Memory B cell (primary cell): ENCODE data around the gene RCSD1.

Experiments used
- ATAC-seq: fragments of 150-1000 bp; cut with Tn5 transposase; 2 replicates; pipeline ENCODE4 v1.10.0; 2021; ENCODE audit warnings: low read depth, mild to moderate bottlenecking, moderate library complexity
- DNase-seq, 2 donors: peaks; one replicate each; pipeline ENCODE4 v3.0.0; 2022; ENCODE audit warnings: low spot score in 2 of 2
- H3K27ac Mint-ChIP-seq: one replicate; pipeline ENCODE4 v1.8.0; 2022; ENCODE audit warnings: mild to moderate bottlenecking, moderate library complexity, mixed read lengths
- H3K27me3 Mint-ChIP-seq: one replicate; pipeline ENCODE4 v1.8.0; 2022; ENCODE audit warnings: mixed read lengths
- H3K36me3 Mint-ChIP-seq: one replicate; pipeline ENCODE4 v1.8.0; 2022; ENCODE audit warnings: mild to moderate bottlenecking, mixed read lengths
- H3K4me1 Mint-ChIP-seq: one replicate; pipeline ENCODE4 v1.8.0; 2022; ENCODE audit warnings: mixed read lengths
- H3K4me3 Mint-ChIP-seq: one replicate; pipeline ENCODE4 v1.8.0; 2022; ENCODE audit warnings: mild to moderate bottlenecking, moderate library complexity, mixed read lengths
- H3K9me3 Mint-ChIP-seq: one replicate; pipeline ENCODE4 v1.8.0; 2022; ENCODE audit warnings: mixed read lengths

The RCSD1 gene

DNA sequence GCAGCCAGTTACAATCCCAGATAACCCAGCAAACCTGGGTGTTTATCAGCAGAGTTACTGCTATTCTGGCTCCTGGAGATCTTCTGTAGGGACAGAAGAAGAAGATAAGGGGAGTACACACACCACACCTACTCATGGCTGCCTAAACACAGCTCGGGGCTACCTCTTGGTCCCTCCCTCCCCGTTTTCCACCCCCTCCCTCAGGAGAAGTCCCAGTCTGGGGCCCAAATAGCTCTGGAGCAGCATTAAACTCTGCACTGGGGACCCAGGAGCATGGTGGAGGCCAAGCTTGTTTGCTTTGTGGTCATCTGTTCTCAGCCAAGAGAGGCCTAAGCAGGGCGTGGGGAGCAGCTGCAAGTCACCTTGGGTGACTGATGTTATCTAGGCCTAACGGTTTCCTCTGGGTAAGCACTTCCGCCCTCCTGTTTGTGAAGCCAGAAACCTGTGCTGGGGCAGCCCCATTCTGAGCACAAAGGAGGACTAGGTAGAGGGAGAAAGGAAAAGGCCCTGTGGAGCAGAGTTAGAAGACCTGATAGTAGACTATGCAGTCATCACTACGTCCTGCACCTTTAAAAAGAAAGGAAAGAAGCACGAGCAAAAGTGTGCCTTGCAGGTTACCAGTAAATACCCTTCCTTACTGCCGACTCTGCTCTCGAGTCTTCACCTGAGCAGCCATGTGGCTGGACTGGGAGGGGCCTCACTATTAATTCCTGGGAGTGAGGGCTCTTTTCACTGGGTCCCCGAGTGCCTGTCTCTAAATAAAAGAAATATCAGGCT, 2.0 kb upstream of the RCSD1 start:
- DNase-seq: peak in 1 of 2 donors; percentile 58

GRCh38 chr1:167628741-167629515, 1.1 kb upstream of the RCSD1 start:
- Mint-ChIP-seq H3K27ac (peak overlapping the region; percentile 92), H3K9me3 (peaks cover 2% of the 10 kb centered on the region)
- no peak for ATAC-seq

More for the DNA sequence above, 2.0 kb upstream of the RCSD1 start:
- H3K4me1 Mint-ChIP-seq: peaks cover 46% of the 10 kb centered on the region
- peaks cover 2% of the 10 kb centered on the region for H3K9me3 Mint-ChIP-seq
- peak overlapping the region; percentile 92 for H3K27ac Mint-ChIP-seq
- peak overlapping the region; percentile 94 for H3K4me3 Mint-ChIP-seq
- H3K27me3 Mint-ChIP-seq: no peaks in the 10 kb centered on the region
- ATAC-seq: peak; percentile 63
- H3K36me3 Mint-ChIP-seq: peaks cover 19% of the 10 kb centered on the region

GRCh38 chr1:167630568-167631385, 745 bp downstream of the RCSD1 start:
- Mint-ChIP-seq H3K4me1 (peaks cover 51% of the 10 kb centered on the region), H3K4me3 (peak overlapping the region; percentile 93), H3K36me3 (peaks cover 26% of the 10 kb centered on the region), H3K27ac (peak overlapping the region; percentile 92), H3K9me3 (peaks cover under 1% of the 10 kb centered on the region), H3K27me3 (no peaks in the 10 kb centered on the region)
- peak; percentile 31 to 45 for DNase-seq
- ATAC-seq: peak; percentile 63

More at GRCh38 chr1:167628741-167629515, 1.1 kb upstream of the RCSD1 start:
- H3K36me3 Mint-ChIP-seq: peaks cover 25% of the 10 kb centered on the region
- peak overlapping the region; percentile 94 for H3K4me3 Mint-ChIP-seq
- H3K4me1 Mint-ChIP-seq: peaks cover 49% of the 10 kb centered on the region
- no peak for DNase-seq
- no peaks in the 10 kb centered on the region for H3K27me3 Mint-ChIP-seq

DNA sequence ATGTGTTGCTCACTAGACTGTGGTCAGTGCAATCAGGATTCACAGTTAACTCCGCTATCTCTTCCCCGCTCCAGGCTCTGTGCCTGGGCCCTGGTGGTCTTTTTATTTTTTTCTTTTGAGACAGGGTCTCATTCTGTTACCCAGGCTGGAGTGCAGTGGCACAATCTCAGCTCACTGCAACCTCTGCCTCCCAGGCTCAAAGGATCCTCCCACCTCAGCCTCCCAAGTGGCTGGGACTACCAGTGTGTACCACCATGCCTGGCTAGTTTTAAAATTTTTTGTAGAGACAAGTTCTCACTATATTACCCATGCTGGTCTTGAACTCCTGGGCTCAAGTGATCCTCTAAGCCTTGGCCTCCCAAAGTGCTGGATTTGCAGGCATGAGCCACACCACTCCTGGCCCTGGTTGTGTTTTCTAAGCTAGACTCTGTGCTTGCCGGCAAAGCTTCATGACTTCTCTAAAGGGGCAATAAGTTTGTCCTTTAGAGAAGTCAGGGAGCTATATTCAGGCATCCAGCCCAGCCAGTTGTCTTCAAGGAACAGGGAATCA, 1.4 kb downstream of the RCSD1 start:
- H3K27me3 Mint-ChIP-seq: no peaks in the 10 kb centered on the region

DNA sequence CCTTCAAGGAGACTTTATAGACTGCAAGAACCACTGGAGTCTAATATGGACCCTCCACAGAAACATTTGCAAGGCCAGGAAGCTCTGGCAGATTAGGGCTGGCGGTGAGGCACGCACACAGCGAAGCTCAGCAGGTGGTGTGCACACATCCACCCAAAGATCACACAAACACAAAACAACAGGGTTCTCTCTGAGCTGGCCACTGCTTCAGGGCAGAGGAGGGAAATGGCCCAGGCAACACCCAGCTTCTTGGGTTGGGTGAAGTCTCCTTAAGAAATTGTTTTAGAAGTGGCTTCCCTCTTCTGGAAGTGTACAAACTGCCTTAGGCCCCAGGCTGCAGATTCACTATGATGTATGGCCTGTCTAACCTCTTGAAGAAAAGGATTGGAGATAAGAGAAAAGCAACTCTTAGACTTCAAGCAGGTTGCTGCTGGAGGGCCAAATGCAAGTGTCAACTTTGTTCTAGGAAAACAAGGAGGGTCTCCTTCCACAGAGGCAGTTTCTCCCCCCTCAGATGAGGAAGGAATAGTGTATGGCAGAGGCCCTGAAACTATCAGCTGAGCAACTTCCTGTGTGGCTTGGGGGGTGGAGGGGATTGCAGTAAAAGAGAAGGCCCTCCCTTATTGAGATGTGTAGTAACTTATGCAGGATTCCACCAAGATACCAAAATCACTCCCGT, 2.0 kb downstream of the RCSD1 start:
- DNase-seq (no peak), ATAC-seq (peak; percentile 22)
- H3K9me3 Mint-ChIP-seq: no peaks in the 10 kb centered on the region
- H3K4me1 Mint-ChIP-seq: peaks cover 61% of the 10 kb centered on the region
- peak overlapping the region; percentile 93 for H3K4me3 Mint-ChIP-seq
- H3K27ac Mint-ChIP-seq: peak overlapping the region; percentile 92
- no peaks in the 10 kb centered on the region for H3K27me3 Mint-ChIP-seq
- peaks cover 24% of the 10 kb centered on the region for H3K36me3 Mint-ChIP-seq

More for the DNA sequence above, 1.4 kb downstream of the RCSD1 start:
- no peaks in the 10 kb centered on the region for H3K9me3 Mint-ChIP-seq
- ATAC-seq (no peak), DNase-seq (no peak)
- peak overlapping the region; percentile 93 for H3K4me3 Mint-ChIP-seq
- H3K27ac Mint-ChIP-seq: peak overlapping the region; percentile 92
- peaks cover 24% of the 10 kb centered on the region for H3K36me3 Mint-ChIP-seq
- H3K4me1 Mint-ChIP-seq: peaks cover 55% of the 10 kb centered on the region

DNA sequence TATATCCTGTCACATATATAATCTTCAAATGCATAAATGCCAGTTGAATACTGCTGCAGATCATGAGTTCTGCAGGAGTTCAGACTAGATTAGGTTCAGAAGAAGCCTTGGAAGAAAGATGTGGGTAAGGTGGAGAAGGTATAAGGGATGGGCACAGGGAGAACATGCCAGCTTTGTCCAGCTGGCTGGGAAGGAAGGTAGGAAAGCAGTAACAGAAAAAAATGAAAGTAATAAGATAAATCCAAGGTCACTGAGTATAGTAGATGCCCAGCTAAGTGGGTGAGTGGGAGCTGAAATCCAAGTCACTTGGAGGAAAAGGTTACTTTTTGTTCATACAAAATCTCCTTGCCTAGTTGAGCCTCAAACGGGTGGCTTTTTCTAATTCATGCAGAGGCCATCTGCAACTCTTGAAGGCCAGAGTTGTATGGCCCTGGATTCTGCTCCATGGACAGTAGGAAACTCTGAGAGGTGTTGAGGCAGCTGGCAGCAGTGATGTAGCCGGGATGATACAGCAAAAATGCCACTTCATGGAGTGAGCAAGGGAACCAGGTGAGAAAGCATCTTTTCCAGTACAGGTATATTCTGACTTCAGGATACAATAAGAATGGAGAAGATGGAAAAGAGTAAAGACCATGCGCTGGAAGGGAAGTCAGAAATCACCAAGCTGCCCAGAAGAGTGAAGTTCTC, 3.4 kb downstream of the RCSD1 start:
- peaks cover 27% of the 10 kb centered on the region for H3K36me3 Mint-ChIP-seq
- H3K4me3 Mint-ChIP-seq: peak overlapping the region; percentile 93
- peaks cover 61% of the 10 kb centered on the region for H3K4me1 Mint-ChIP-seq
- ATAC-seq: no peak
- no peak for DNase-seq
- no peaks in the 10 kb centered on the region for H3K9me3 Mint-ChIP-seq
- no peaks in the 10 kb centered on the region for H3K27me3 Mint-ChIP-seq
- peak overlapping the region; percentile 92 for H3K27ac Mint-ChIP-seq

DNA sequence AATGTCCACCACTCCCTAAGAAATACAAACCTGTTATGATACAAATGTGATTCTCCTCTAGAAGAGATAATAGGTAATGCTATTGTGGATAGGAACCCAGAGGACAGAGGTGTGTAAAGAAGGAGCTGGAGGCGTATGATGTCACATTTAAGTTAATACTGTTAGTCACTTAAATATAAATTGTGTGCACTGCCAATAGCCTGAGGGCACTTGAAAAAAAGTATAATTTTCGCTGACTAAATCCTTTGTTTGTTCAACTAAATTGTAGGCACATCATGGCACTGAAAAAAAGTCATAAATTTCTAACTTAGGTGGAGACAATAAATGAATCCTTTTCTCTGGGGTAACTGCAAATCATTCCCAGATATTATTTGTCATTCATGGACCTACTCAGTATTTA, 4.4 kb downstream of the RCSD1 start:
- DNase-seq (no peak), ATAC-seq (no peak)
- Mint-ChIP-seq H3K36me3 (peaks cover 27% of the 10 kb centered on the region), H3K4me3 (peak overlapping the region; percentile 93), H3K9me3 (no peaks in the 10 kb centered on the region), H3K27me3 (no peaks in the 10 kb centered on the region), H3K27ac (peak overlapping the region; percentile 35), H3K4me1 (peaks cover 54% of the 10 kb centered on the region)

GRCh38 chr1:167635156-167635648, 5.2 kb downstream of the RCSD1 start:
- Mint-ChIP-seq H3K27me3 (no peaks in the 10 kb centered on the region), H3K4me3 (peak overlapping the region; percentile 15), H3K4me1 (peaks cover 55% of the 10 kb centered on the region), H3K36me3 (peaks cover 28% of the 10 kb centered on the region), H3K9me3 (no peaks in the 10 kb centered on the region), H3K27ac (peak overlapping the region; percentile 35)
- no peak for ATAC-seq
- DNase-seq: no peak

GRCh38 chr1:167635941-167636340, 5.9 kb downstream of the RCSD1 start:
- peaks cover 59% of the 10 kb centered on the region for H3K4me1 Mint-ChIP-seq
- H3K36me3 Mint-ChIP-seq: peaks cover 29% of the 10 kb centered on the region
- no peaks in the 10 kb centered on the region for H3K9me3 Mint-ChIP-seq
- no peaks in the 10 kb centered on the region for H3K27me3 Mint-ChIP-seq
- no peak for DNase-seq
- no peak overlapping the region for H3K4me3 Mint-ChIP-seq
- peak overlapping the region; percentile 64 for H3K27ac Mint-ChIP-seq
- ATAC-seq: no peak

GRCh38 chr1:167638064-167638463, 8.0 kb downstream of the RCSD1 start:
- peaks cover 29% of the 10 kb centered on the region for H3K36me3 Mint-ChIP-seq
- peak overlapping the region; percentile 78 for H3K4me3 Mint-ChIP-seq
- peak overlapping the region; percentile 64 for H3K27ac Mint-ChIP-seq
- ATAC-seq: no peak
- no peaks in the 10 kb centered on the region for H3K9me3 Mint-ChIP-seq
- DNase-seq: no peak
- no peaks in the 10 kb centered on the region for H3K27me3 Mint-ChIP-seq
- H3K4me1 Mint-ChIP-seq: peaks cover 61% of the 10 kb centered on the region

DNA sequence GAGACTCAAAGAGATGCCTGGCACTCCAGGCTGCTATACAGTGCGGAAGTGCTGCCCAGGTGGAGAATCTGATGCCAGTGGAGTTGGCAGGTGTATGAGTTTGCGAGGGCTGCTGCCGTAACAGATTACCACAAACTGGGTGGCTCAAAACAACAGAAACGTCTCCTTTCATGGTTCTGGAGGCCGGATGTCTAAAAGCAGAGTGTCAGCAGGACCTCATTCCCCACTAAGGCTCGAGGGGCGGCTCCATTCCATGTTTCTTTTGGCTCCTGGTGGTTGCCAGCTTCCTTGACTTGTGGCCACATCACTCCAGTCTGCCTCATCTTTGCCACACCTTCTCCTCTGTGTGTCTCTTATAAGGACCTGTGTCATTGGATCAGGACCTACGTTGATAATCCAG, 10.0 kb downstream of the RCSD1 start:
- peak overlapping the region; percentile 60 for H3K27ac Mint-ChIP-seq
- DNase-seq (no peak), ATAC-seq (no peak)
- H3K27me3 Mint-ChIP-seq: no peaks in the 10 kb centered on the region
- peaks cover 24% of the 10 kb centered on the region for H3K36me3 Mint-ChIP-seq
- H3K9me3 Mint-ChIP-seq: no peaks in the 10 kb centered on the region
- peaks cover 63% of the 10 kb centered on the region for H3K4me1 Mint-ChIP-seq
- H3K4me3 Mint-ChIP-seq: no peak overlapping the region

GRCh38 chr1:167641786-167642500, 11.9 kb downstream of the RCSD1 start:
- Mint-ChIP-seq H3K4me3 (peak overlapping the region; percentile 18), H3K4me1 (peaks cover 60% of the 10 kb centered on the region), H3K36me3 (peaks cover 33% of the 10 kb centered on the region), H3K27me3 (no peaks in the 10 kb centered on the region), H3K9me3 (no peaks in the 10 kb centered on the region), H3K27ac (peak overlapping the region; percentile 60)
- DNase-seq: no peak
- no peak for ATAC-seq
